ENCODE measurements around the gene SCAP.
"Not testable (repeated sequence)": the region's sequence is repeated elsewhere in the genome, so short reads cannot be mapped to it uniquely, and the experiment has no call there.

SCAP gene

GRCh38 chr3:47480267-47480666 is 4.5 kb upstream of the SCAP start:
- DNase-seq, result not testable (repeated sequence)

- no peak for DNase-seq
These were observed 4.1 kb upstream of the SCAP start for GRCh38 chr3:47479826-47480160.

DNA sequence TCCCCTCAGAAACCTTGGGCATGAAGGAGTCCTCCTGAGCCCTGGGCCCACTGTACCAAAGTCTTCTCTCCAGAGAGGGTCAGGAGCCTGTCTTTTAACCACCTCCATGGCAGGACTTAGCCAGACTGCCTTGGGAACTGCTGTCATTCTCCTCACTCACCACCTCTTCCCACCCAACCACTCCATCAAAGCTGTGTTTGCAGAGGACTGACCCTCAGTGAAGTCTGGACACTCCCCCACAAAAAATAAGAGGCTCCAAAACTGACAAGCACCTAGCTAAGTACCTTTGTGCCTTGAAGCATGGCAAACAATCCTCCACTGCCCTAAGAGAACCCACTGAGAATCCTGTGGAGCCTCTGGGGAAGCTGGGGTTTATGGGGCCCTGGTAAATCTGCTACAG is 2.3 kb upstream of the SCAP start:
- no peak for DNase-seq

DNA sequence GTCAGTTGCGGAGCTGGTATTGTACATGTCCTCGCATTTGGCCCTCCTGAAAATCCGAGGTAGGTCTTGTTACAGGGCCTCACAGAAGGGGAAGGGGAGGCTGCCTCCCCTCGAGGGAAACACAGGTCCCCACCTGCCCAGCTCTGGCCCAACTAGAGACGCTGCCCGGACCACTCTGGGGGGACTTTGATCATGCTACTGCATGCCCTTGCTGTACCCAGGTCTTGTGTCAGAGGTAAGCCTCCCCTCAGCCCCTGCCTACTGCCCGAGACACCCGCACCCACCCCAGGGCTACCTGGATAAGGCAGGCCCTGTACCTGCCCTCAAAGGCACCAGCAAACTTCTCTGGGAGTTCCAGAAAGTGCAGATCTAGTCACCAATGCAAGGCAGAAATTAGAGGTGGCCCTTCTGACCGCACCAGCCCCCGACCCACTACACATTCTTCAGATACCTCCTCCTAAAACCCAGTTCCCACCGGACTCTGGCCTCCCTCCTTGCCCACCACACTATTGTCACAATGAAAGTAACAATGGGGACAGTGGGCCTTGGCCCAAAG is 981 bp upstream of the SCAP start:
- no peak for DNase-seq

GRCh38 chr3:47476330-47476626 is 537 bp upstream of the SCAP start:
- DNase-seq, result no peak

- peak in 1 of 2 experiments; percentile 46 for DNase-seq
These were observed 642 bp downstream of the SCAP start for GRCh38 chr3:47475029-47475569.

GRCh38 chr3:47473391-47473790 is 2.4 kb downstream of the SCAP start:
- no peak for DNase-seq

DNA sequence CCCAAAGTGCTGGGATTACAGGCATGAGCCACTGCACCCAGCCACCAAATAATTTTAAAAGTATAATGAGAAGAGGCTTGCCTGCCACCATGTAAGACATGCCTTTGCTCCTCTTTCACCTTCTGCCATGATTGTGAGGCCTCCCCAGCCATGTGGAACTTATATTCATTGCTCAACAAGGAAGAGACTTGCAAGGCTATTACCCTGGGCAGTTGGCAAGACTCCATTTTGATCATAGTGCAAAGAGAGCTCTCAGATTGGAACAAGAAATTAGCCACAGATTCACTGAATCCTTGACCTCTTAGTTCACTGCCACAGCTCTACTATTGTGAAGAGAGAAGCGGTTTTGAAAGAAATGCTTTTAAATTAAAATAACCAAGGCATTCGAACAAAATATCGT is 6.1 kb downstream of the SCAP start:
- DNase-seq, result no peak

GRCh38 chr3:47468315-47468714 is 7.4 kb downstream of the SCAP start:
- not testable (repeated sequence) for DNase-seq

GRCh38 chr3:47464588-47464987 is 11.2 kb downstream of the SCAP start:
- DNase-seq, result no peak

GRCh38 chr3:47459534-47460085 is 16.1 kb downstream of the SCAP start:
- DNase-seq, result not testable (repeated sequence)

DNA sequence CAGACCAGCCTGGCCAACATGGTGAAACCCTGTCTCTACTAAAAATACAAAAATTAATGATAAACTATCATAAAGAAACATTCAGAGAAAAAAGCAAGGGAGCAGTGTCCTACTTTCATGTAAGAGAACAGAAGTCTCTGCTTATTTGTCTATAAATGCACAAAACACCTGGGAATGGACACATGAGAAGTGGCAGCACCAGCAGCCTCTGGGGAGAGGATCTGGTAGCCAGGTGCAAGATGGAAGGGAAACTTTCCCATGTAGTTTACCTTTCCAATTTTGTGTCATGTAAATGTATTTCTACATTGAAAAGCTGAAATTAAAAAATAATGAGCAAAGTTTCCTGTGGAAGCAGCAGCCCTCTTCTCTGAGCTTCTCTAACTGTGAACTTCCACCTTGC is 18.8 kb downstream of the SCAP start:
- DNase-seq, result no peak

- no peak for DNase-seq
These were observed 19.8 kb downstream of the SCAP start for GRCh38 chr3:47455806-47456452.

GRCh38 chr3:47452453-47453215 is 23.1 kb downstream of the SCAP start:
- no peak for DNase-seq

GRCh38 chr3:47444103-47444502 is 31.6 kb downstream of the SCAP start:
- no peak for DNase-seq

GRCh38 chr3:47443611-47443995 is 32.1 kb downstream of the SCAP start:
- no peak for DNase-seq

DNA sequence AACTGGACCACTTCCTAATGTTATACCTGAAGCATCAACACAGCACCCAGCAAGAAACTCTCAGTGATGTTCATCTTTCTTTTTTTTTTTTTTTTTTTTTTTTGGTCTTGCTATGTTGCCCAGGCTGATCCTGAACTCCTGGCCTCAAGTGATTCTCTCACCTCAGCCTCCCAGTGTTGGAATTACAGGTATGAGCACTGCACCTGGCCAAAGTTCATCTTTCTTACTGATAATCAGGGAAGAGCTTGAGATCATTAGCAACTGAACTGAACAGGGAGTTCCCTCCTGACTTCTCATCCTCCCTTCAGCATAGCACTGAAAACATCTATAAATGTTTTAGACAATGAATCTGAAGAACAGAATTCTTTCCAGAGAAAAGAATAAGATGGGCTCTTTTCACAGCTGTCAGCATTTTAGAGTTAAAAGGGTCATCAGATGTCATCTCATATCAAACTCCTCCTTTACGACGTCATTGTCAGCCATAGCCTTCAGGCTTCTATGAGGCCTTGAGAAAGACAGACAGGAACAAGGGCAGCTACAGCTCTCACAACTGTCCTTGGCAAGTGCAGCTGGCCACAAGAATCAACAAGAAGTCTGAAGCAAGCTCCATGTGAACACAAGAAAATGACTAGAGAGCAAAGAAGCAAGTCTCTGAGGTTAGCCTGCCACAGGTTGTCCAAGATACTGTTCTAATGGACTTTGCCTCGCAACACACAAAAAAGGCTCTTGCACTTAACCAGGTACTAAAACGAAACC is 33.8 kb downstream of the SCAP start:
- no peak for DNase-seq

GRCh38 chr3:47440131-47440530 is 35.6 kb downstream of the SCAP start:
- DNase-seq, result no peak

DNA sequence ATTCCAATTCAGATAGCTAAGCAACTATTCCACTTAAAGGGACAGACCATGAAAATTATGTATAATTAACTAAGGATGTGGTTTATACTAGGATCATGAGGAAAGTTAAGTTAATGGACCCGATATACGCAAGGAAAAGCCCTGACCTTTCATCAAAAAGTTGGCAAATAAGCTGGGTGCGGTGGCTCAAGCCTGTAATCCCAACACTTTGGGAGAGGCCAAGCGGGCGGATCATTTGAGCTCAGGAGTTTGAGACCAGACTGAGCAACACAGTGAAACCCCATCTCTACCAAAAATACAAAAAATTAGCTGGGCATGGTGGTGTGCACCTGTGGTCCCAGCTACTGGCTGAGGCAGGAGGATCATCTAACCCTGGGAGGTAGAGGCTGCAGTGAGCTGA is 39.6 kb downstream of the SCAP start:
- DNase-seq, result no peak

GRCh38 chr3:47434849-47435248 is 40.9 kb downstream of the SCAP start:
- no peak for DNase-seq

DNA sequence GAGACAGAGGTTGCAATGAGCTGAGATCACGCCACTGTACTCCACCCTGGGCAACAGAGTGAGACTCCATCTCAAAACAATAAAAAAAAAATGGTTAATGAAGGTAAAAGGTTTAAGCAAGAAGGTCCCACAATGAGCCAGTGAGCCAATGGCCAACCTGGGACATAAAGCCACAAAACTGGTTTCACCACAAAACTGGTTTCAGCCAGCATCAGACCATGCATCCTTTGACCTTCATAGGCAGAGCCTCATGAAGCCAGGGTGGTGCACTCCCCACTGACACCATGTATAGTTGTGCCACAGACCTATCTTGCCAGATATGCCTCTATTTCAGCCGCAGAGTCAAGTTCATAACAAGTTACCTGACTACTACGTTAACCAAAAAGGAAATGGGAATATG is 41.9 kb downstream of the SCAP start:
- DNase-seq, result no peak

DNA sequence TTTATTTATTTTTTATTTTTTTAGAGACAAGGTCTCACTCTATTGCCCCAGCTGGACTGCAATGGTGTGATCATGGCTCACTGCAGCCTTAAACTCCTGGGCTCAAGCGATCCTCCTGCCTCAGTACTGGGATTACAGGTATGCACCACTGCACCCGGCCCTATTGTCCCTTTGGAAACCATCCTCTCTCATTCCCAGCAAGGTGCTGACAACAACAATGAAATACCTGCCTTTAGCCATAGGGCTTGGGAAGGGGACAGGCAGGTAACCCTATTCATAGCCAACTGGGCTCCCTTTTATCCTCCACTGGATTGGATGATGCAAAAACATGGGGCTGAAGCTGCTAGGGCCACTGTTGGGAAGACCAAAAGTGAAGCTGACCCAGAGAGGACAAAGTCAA is 43.1 kb downstream of the SCAP start:
- DNase-seq, result no peak

DNA sequence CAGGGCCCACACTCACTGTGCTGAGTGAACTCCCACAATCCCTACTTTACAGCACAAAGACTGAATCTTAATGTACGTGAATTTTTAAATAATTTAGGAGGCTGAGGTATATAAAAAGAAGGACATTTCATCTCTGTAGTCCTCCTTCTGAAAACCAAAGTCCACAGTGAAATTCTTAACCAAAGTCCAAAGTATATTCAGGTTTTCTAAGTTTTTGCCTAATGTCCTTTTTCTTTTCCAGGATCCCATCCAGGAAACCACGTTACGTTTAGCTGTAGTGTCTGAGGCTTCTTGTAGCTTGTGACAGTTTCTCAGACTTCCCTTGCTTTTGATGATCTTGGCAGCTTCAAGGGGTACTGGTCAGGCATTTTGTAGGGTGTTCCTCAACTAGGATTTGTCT is 44.5 kb downstream of the SCAP start:
- no peak for DNase-seq
